HEK293T (cell line): ENCODE data around the gene POLR2F.

Experiments used
- BHLHE40 ChIP-seq: fragments of 450-650 bp; IDR thresholded peaks from 2 replicates; pipeline ENCODE4 v1.6.1; 2016; ENCODE audit warnings: mild to moderate bottlenecking, moderate library complexity, borderline replicate concordance
- ELF4 ChIP-seq: fragments of 450-650 bp; IDR thresholded peaks from 2 replicates; pipeline ENCODE4 v1.6.1; 2017; ENCODE audit warnings: antibody characterized with exemption
- FOXK2 ChIP-seq: fragments of 450-650 bp; IDR thresholded peaks from 2 replicates; pipeline ENCODE4 v1.6.1; 2016; ENCODE audit warnings: mild to moderate bottlenecking
- FOXM1 ChIP-seq: fragments of 450-650 bp; IDR thresholded peaks from 2 replicates; pipeline ENCODE4 v1.6.1; 2017; ENCODE audit warnings: mild to moderate bottlenecking, borderline replicate concordance
- L3MBTL2 ChIP-seq: fragments of 450-650 bp; conservative IDR thresholded peaks from 2 replicates; pipeline ENCODE4 v1.6.1; 2016; ENCODE audit warnings: mild to moderate bottlenecking
- LEF1 ChIP-seq: fragments of 450-650 bp; IDR thresholded peaks from 2 replicates; pipeline ENCODE4 v1.6.1; 2017; ENCODE audit warnings: mild to moderate bottlenecking, borderline replicate concordance
- PKNOX1 ChIP-seq: fragments of 450-650 bp; IDR thresholded peaks from 2 replicates; pipeline ENCODE4 v1.6.1; 2016
- SP1 ChIP-seq: fragments of 450-650 bp; IDR thresholded peaks from 2 replicates; pipeline ENCODE4 v1.6.1; 2017
- SUZ12 ChIP-seq: fragments of 450-650 bp; IDR thresholded peaks from 2 replicates; pipeline ENCODE4 v1.6.1; 2016; ENCODE audit warnings: mild to moderate bottlenecking
- ZNF384 ChIP-seq: fragments of 450-650 bp; IDR thresholded peaks from 2 replicates; pipeline ENCODE4 v1.6.1; 2016

- TF ChIP-seq FOXM1 = no peak
- TF ChIP-seq L3MBTL2 = no peak
- no peak for TF ChIP-seq FOXK2
- no peak for TF ChIP-seq ELF4
- TF ChIP-seq LEF1 = no peak
- no peak for TF ChIP-seq PKNOX1
- TF ChIP-seq ZNF384 = no peak
- no peak for TF ChIP-seq SUZ12
- TF ChIP-seq BHLHE40 = no peak
- TF ChIP-seq SP1 = no peak
These were observed 46.2 kb upstream of the POLR2F start for GRCh38 chr22:37907036-37907954.
